GM23248 (cell line): Measurements from ENCODE around the gene LYPD1. TPM values are rescaled to one million over a fixed set of nuclear protein-coding genes. Genes with fewer than 3 reads are reported as not detected.

Source experiments
- DNase-seq: peaks from one replicate; pipeline ENCODE4 v3.0.0-alpha.2; 2015
- H2AFZ ChIP-seq: fragments of 200-600 bp; sonication (generic); 2 replicates; pipeline ENCODE4 v1.6.1; 2016; ENCODE audit warnings: antibody characterized with exemption
- H3F3A ChIP-seq: fragments of 200-600 bp; sonication (generic); 2 replicates; pipeline ENCODE4 v1.6.1; 2016; ENCODE audit warnings: mild to moderate bottlenecking, antibody characterized with exemption, mixed run types; ENCODE audit not compliant: insufficient read depth
- H3K27ac ChIP-seq: fragments of 200-600 bp; sonication (generic); 2 replicates; pipeline ENCODE4 v1.5.1; 2016; ENCODE audit warnings: mild to moderate bottlenecking
- H3K27me3 ChIP-seq: fragments of 200-600 bp; sonication (generic); replicated peaks from 2 replicates; pipeline ENCODE4 v1.6.1; 2016; ENCODE audit warnings: mild to moderate bottlenecking; ENCODE audit not compliant: insufficient read depth
- H3K36me3 ChIP-seq: fragments of 200-600 bp; sonication (generic); 2 replicates; pipeline ENCODE4 v1.6.1; 2016; ENCODE audit warnings: low read depth, mild to moderate bottlenecking
- H3K4me1 ChIP-seq: fragments of 200-600 bp; sonication (generic); 2 replicates; pipeline ENCODE4 v1.6.1; 2016; ENCODE audit warnings: mild to moderate bottlenecking; ENCODE audit not compliant: insufficient read depth
- H3K4me2 ChIP-seq: fragments of 200-600 bp; sonication (generic); one replicate; pipeline ENCODE4 v1.6.1; 2016; ENCODE audit warnings: mild to moderate bottlenecking; ENCODE audit not compliant: unreplicated experiment
- H3K4me3 ChIP-seq: fragments of 200-600 bp; sonication (generic); 2 replicates; pipeline ENCODE4 v1.5.1; 2016; ENCODE audit warnings: mild to moderate bottlenecking
- H3K79me2 ChIP-seq: fragments of 200-600 bp; sonication (generic); 2 replicates; pipeline ENCODE4 v1.6.1; 2016; ENCODE audit warnings: mild to moderate bottlenecking; ENCODE audit not compliant: insufficient read depth
- H3K9ac ChIP-seq: fragments of 200-600 bp; sonication (generic); 2 replicates; pipeline ENCODE4 v1.6.1; 2016; ENCODE audit warnings: mild to moderate bottlenecking
- H3K9me2 ChIP-seq: fragments of 200-600 bp; sonication (generic); 2 replicates; pipeline ENCODE4 v1.6.1; 2016; ENCODE audit warnings: mixed run types, mild to moderate bottlenecking, moderate library complexity; ENCODE audit not compliant: insufficient read depth
- H3K9me3 ChIP-seq: fragments of 200-600 bp; sonication (generic); one replicate; pipeline ENCODE4 v1.6.1; 2017; ENCODE audit warnings: low read depth
- H4K20me1 ChIP-seq: fragments of 200-600 bp; sonication (generic); 2 replicates; pipeline ENCODE4 v1.6.0; 2016; ENCODE audit not compliant: insufficient read depth
- EZH2 ChIP-seq: fragments of 200-600 bp; sonication (generic); IDR thresholded peaks from 2 replicates; pipeline ENCODE4 v1.6.1; 2018; ENCODE audit warnings: antibody characterized with exemption, mild to moderate bottlenecking; ENCODE audit not compliant: insufficient read depth, poor library complexity, severe bottlenecking
- EZH2phosphoT487 ChIP-seq: fragments of 200-600 bp; sonication (generic); IDR thresholded peaks from 2 replicates; pipeline ENCODE4 v1.6.1; 2018; ENCODE audit warnings: antibody characterized with exemption, moderate library complexity, mild to moderate bottlenecking, low read depth; ENCODE audit not compliant: insufficient read depth
- WGBS, 2 experiments: methylation state at CpG; one replicate each; pipeline ENCODE4 v1.1.6; 2015 to 2017; ENCODE audit warnings: low lambda C conversion rate in 2 of 2, low coverage in 1 of 2; ENCODE audit errors: missing lambda C conversion rate in 2 of 2; 5-methylcytosine and 5-hydroxymethylcytosine counted together
- in situ Hi-C: fragments of 300-500 bp; cut with MboI; formaldehyde crosslinking; loops from 2 replicates; pipeline ENCODE4 v1.15.0; 2020
- polyA plus RNA-seq: library from polyadenylated mRNA; unstranded; fragments of >200 nt; fragmentation: Nextera tagmentation; extraction: Ambion mirVana; gene quantifications from 2 replicates; pipeline ENCODE4 v1.2.1, GENCODE V29; 2016
- total RNA-seq: library from RNA; depleted of rRNA; stranded (reverse); fragments of >200 nt; shearing (Covaris generic); gene quantifications from 2 replicates; pipeline ENCODE4 v1.2.3, GENCODE V29; 2014; rRNA removed

The LYPD1 gene, protein sequence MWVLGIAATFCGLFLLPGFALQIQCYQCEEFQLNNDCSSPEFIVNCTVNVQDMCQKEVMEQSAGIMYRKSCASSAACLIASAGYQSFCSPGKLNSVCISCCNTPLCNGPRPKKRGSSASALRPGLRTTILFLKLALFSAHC
- total RNA-seq, result 0.11 TPM in 1 of 2 replicates, not detected in the other
- polyA plus RNA-seq, result 0.43 and 0.51 TPM in 2 replicates

DNA sequence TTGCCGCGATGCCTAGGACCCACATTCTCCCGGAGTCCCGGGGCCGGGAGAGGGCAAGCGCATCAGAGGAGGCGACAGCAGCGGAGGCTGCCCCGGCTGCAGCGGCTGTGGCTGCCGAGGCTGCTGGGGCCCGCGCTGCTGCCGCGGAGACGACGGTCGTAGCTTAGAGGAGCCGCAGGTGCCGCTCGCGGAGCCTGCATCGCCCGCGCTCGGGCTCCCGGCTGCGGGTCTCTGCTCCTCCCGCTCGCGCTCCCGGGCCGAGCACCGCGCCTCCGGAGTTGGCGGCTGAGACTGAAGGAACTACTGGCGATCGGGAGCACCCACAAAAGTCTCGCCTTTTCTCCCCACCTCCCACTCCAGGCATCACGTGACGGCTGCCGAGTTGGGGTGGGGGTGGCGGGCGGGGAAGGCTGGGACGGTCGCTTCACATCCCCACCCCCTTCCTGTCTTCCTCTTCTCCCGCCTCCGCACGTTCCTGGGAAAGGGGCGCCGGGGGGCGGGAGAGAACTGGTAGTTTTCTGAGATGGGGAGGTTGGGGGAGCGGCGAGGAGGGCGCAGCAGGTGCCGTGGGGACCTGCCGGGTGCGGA lies at the start of gene LYPD1:
LYPD1 (minus strand) TSS at position 298 of the 588 bp plus-strand sequence; CDS start at position 25, 273 bp downstream.
- Histone ChIP-seq H3K79me2 (no peaks in the 10 kb centered on the region), H3K9ac (no peak within 1 kb of the TSS)
- DNase-seq, result peak; percentile 38

DNA sequence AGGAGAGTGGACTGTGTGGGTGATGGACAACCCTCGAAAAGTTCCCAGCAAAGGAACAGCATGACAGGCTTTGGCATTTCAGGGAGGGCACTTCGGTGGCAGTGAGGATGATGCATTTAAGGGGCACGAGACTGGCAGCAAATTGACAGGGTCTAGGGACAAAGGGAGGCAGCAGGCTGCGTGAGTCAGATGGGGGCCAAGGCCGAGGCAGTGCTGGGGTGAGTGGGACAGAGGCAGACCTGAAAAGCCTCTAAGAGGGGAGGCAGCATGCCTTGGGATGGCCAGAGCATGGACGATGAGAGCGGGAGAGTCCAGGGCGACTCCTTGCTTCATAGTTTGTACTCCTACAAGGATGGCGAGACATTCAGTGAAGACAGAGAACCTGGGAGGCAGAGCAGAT lies 49.5 kb upstream of the LYPD1 start:
- no peak overlapping the region for H3K27ac ChIP-seq
- TF ChIP-seq EZH2phosphoT487 (no peak), EZH2 (no peak)
- H2AFZ ChIP-seq, result no peak overlapping the region
- H3K9me2 ChIP-seq, result no peaks in the 10 kb centered on the region
- H3K9ac ChIP-seq, result no peak overlapping the region
- no peaks in the 10 kb centered on the region for H3K79me2 ChIP-seq
- H3K36me3 ChIP-seq, result no peaks in the 10 kb centered on the region
- H3K9me3 ChIP-seq, result no peaks in the 10 kb centered on the region
- DNase-seq, result no peak
- in situ Hi-C loops, result no loop called here
- no peaks in the 10 kb centered on the region for H3F3A ChIP-seq
- no peaks in the 10 kb centered on the region for H4K20me1 ChIP-seq
- no peaks in the 10 kb centered on the region for H3K4me1 ChIP-seq
- no peak overlapping the region for H3K4me2 ChIP-seq
- WGBS, 2 experiments, result 44 to 51% methylated on average over 9 of the region's 9 CpGs
- H3K4me3 ChIP-seq, result no peak overlapping the region
- H3K27me3 ChIP-seq, result no peaks in the 10 kb centered on the region

More for the DNA sequence above, at the start of gene LYPD1:
- peak within 1 kb of the TSS; percentile 29; the same call in 1 of the 2 replicates for H2AFZ ChIP-seq
- no peaks in the 10 kb centered on the region for H3K9me3 ChIP-seq
- H4K20me1 ChIP-seq, result no peaks in the 10 kb centered on the region
- 2 to 3% methylated on average over 39 to 47 of the region's 59 CpGs for WGBS, 2 experiments
- H3F3A ChIP-seq, result no peaks in the 10 kb centered on the region
- in situ Hi-C loops, result no loop called here
- no peak within 1 kb of the TSS for H3K27ac ChIP-seq
- peaks cover 49% of the 10 kb centered on the region for H3K27me3 ChIP-seq
- H3K9me2 ChIP-seq, result no peaks in the 10 kb centered on the region
- peaks cover 5% of the 10 kb centered on the region; the same call in 1 of the 2 replicates for H3K4me1 ChIP-seq
- H3K36me3 ChIP-seq, result no peaks in the 10 kb centered on the region
- peak; percentile 39 for TF ChIP-seq EZH2
- TF ChIP-seq EZH2phosphoT487, result no peak
- peak within 1 kb of the TSS; percentile 86 for H3K4me2 ChIP-seq
- peak within 1 kb of the TSS; percentile 65 for H3K4me3 ChIP-seq

DNA sequence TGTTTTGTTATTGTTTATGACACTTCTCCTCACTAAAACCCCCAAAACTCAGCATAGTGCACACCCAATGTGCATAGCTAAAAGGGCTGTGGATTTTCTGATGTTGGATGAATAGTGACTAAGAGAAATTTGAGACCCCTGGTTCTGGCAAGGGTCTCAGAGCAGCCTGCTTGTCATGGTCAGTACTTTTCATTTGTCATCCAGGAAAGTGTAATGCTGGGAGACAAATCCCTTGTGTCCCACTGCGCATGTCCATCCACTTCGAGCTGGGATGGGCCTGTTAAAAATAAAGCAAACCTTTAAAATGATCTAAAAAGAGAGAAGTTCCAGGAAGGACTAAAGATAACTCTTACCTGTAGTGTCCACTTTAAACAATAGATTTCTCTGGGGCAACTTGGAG lies 46.9 kb upstream of the LYPD1 start:
- Histone ChIP-seq H3K27me3 (no peaks in the 10 kb centered on the region), H3K4me2 (no peak overlapping the region), H2AFZ (no peak overlapping the region), H3K79me2 (no peaks in the 10 kb centered on the region), H3K9me2 (no peaks in the 10 kb centered on the region), H3K9me3 (no peaks in the 10 kb centered on the region), H3K4me1 (no peaks in the 10 kb centered on the region), H3K4me3 (no peak overlapping the region), H3K36me3 (no peaks in the 10 kb centered on the region), H4K20me1 (no peaks in the 10 kb centered on the region), H3K27ac (no peak overlapping the region), H3F3A (no peaks in the 10 kb centered on the region), H3K9ac (no peak overlapping the region)
- WGBS, 2 experiments, result 68 to 72% methylated on average over 2 of the region's 2 CpGs
- no peak for DNase-seq
- in situ Hi-C loops, result no loop called here
- TF ChIP-seq EZH2phosphoT487, result no peak
- no peak for TF ChIP-seq EZH2

DNA sequence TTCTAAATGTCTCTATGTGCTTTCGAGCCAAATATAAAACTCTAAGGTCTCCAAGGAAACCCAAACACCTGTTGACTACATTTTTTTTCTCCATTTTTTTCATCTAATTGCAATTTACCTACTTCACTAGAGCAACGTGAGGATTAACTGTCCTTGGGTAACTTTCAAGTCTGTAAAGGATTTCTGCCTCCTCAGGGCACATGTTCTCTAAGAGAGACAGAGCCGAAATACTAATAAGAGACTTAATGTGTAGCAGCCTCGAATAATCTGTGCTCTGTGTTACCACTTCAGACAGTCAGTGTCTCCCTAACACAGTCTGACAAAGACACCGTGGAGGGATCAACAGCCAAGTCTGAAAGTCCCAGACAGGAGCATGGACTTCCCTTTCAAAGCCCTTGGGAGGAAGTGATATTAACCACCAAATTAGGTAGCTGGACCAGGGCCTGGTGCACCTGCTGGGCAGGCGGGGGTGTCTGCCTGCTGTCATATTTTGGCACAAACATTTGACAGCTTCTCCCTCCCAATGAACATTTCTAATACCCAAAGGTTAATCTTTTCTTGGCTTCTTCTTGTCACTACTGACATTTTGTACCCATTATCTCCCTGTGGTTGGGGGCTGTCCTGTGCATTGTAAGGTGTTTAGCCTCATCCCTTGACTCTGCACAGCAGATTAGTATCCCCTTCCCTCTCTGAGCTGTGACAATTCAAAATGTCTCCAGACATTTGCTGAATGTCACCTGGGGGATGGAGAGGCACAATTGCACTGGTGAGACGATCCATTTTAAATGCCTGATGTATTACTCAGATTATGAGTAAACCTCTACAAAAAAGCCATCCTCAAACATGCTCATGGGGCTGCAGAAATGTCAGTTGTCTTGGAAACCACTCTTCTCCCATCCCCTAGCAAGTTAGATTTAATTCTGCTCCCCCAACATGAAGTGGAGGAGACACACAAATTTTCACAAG lies 45.7 kb upstream of the LYPD1 start:
- Histone ChIP-seq H3K4me3 (no peak overlapping the region), H3K4me2 (no peak overlapping the region), H3K9ac (no peak overlapping the region), H3F3A (no peaks in the 10 kb centered on the region), H3K79me2 (no peaks in the 10 kb centered on the region), H3K27ac (no peak overlapping the region), H2AFZ (no peak overlapping the region), H3K4me1 (no peaks in the 10 kb centered on the region), H4K20me1 (no peaks in the 10 kb centered on the region), H3K9me2 (no peaks in the 10 kb centered on the region), H3K9me3 (no peaks in the 10 kb centered on the region), H3K36me3 (no peaks in the 10 kb centered on the region), H3K27me3 (no peaks in the 10 kb centered on the region)
- in situ Hi-C loops, result no loop called here
- no peak for DNase-seq
- TF ChIP-seq EZH2phosphoT487, result no peak
- TF ChIP-seq EZH2, result no peak
- WGBS, 2 experiments, result 51 to 57% methylated on average over 7 of the region's 7 CpGs
